OCI-LY1 (cell line): ENCODE data around the gene ADGRG2.

Experiments
- CTCF ChIP-seq: fragments of 200-600 bp; sonication (generic), shearing (Covaris generic); IDR thresholded peaks from 2 replicates; pipeline ENCODE4 v1.5.1; 2017; ENCODE audit warnings: mild to moderate bottlenecking, antibody characterized with exemption, low read length, moderate library complexity, mixed read lengths
- EZH2 ChIP-seq: fragments of 200-600 bp; sonication (generic), shearing (Covaris generic); IDR thresholded peaks from 2 replicates; pipeline ENCODE4 v1.8.0; 2017; ENCODE audit warnings: borderline replicate concordance, mixed run types, mild to moderate bottlenecking, antibody characterized with exemption, low read length, moderate library complexity, mixed read lengths

- no peak for TF ChIP-seq CTCF
- no peak for TF ChIP-seq EZH2
Measured at GRCh38 chrX:19064175-19064574, 58.1 kb downstream of the ADGRG2 start.
